HEK293 (cell line): ENCODE results near the gene DEPDC5.

ENCODE experiments used
- CTCF ChIA-PET: fragments of 350-600 bp; formaldehyde crosslinking; extraction: SDS; loops from one replicate; lab custom pipeline; 2021; ENCODE audit warnings: antibody characterized with exemption; lab: Yijun Ruan, JAX
- POLR2A ChIA-PET: fragments of 300-600 bp; formaldehyde crosslinking; extraction: SDS; loops from one replicate; lab custom pipeline; 2020; ENCODE audit warnings: antibody characterized with exemption, inconsistent platforms; lab: Yijun Ruan, JAX
- H3K27ac ChIP-seq: fragments of 200-500 bp; sonication (Bioruptor generic); 2 replicates; pipeline ENCODE4 v1.5.1; 2014; ENCODE audit warnings: low read depth, low read length, control low read depth, inconsistent platforms; ENCODE audit errors: extremely low read depth
- H3K36me3 ChIP-seq, 2 experiments: fragments of 200-500 bp in 1 of 2; sonication (Bioruptor generic) in 1 of 2; 1 replicate in 1 of 2; 2 replicates in 1 of 2; pipeline ENCODE4 v1.5.1; 2014 to 2017; ENCODE audit warnings: inconsistent platforms in 2 of 2, low read length in 2 of 2; ENCODE audit not compliant: control insufficient read depth in 2 of 2, insufficient read depth in 1 of 2
- H3K4me1 ChIP-seq: fragments of 200-500 bp; sonication (Bioruptor generic); 2 replicates; pipeline ENCODE4 v1.5.1; 2014; ENCODE audit warnings: mild to moderate bottlenecking, low read length, inconsistent platforms; ENCODE audit not compliant: control insufficient read depth, insufficient read depth
- H3K4me3 ChIP-seq: 2 replicates; pipeline ENCODE4 v1.5.1; 2011; ENCODE audit warnings: low read depth, mild to moderate bottlenecking, control low read depth, low read length, moderate library complexity
- H3K9me3 ChIP-seq: fragments of 200-500 bp; sonication (Bioruptor generic); 2 replicates; pipeline ENCODE4 v1.5.1; 2014; ENCODE audit warnings: low read depth, low read length, inconsistent platforms; ENCODE audit not compliant: control insufficient read depth, insufficient read depth
- AEBP2 ChIP-seq: fragments of 450-650 bp; formaldehyde crosslinking; IDR thresholded peaks from 2 replicates; pipeline ENCODE4 v1.5.1; 2016; ENCODE audit warnings: missing biosample characterization, missing genetic modification characterization, borderline replicate concordance
- FEZF1 ChIP-seq: fragments of 450-650 bp; formaldehyde crosslinking; IDR thresholded peaks from 2 replicates; pipeline ENCODE4 v1.5.1; 2016; ENCODE audit warnings: missing biosample characterization, missing genetic modification characterization
- INSM2 ChIP-seq: fragments of 450-650 bp; formaldehyde crosslinking; IDR thresholded peaks from 2 replicates; pipeline ENCODE4 v1.5.1; 2016; ENCODE audit warnings: missing biosample characterization, missing genetic modification characterization
- KLF1 ChIP-seq: fragments of 450-650 bp; formaldehyde crosslinking; IDR thresholded peaks from 2 replicates; pipeline ENCODE4 v1.5.1; 2016; ENCODE audit warnings: missing biosample characterization, missing genetic modification characterization
- PATZ1 ChIP-seq: fragments of 450-650 bp; formaldehyde crosslinking; IDR thresholded peaks from 2 replicates; pipeline ENCODE4 v1.5.1; 2016; ENCODE audit warnings: missing biosample characterization, missing genetic modification characterization
- REST ChIP-seq: fragments of 450-650 bp; formaldehyde crosslinking; IDR thresholded peaks from 2 replicates; pipeline ENCODE4 v1.5.1; 2016; ENCODE audit warnings: missing biosample characterization, missing genetic modification characterization
- ZBTB21 ChIP-seq: fragments of 450-650 bp; formaldehyde crosslinking; IDR thresholded peaks from 2 replicates; pipeline ENCODE4 v1.5.1; 2017; ENCODE audit warnings: missing biosample characterization, missing genetic modification characterization
- ZNF174 ChIP-seq: fragments of 450-650 bp; formaldehyde crosslinking; IDR thresholded peaks from 2 replicates; pipeline ENCODE4 v1.5.0; 2017; ENCODE audit warnings: missing biosample characterization, mild to moderate bottlenecking, missing genetic modification characterization
- ZNF214 ChIP-seq: fragments of 450-650 bp; formaldehyde crosslinking; IDR thresholded peaks from 2 replicates; pipeline ENCODE4 v1.5.1; 2017; ENCODE audit warnings: missing biosample characterization, mild to moderate bottlenecking, missing genetic modification characterization, borderline replicate concordance
- ZNF23 ChIP-seq: fragments of 450-650 bp; formaldehyde crosslinking; IDR thresholded peaks from 2 replicates; pipeline ENCODE4 v1.5.1; 2016; ENCODE audit warnings: missing biosample characterization, missing genetic modification characterization, borderline replicate concordance
- ZNF239 ChIP-seq: fragments of 450-650 bp; formaldehyde crosslinking; IDR thresholded peaks from 2 replicates; pipeline ENCODE4 v1.5.1; 2016; ENCODE audit warnings: missing biosample characterization, missing genetic modification characterization
- ZNF302 ChIP-seq: fragments of 450-650 bp; formaldehyde crosslinking; IDR thresholded peaks from 2 replicates; pipeline ENCODE4 v1.5.1; 2016; ENCODE audit warnings: missing biosample characterization, missing genetic modification characterization, low read depth
- ZNF311 ChIP-seq: fragments of 450-650 bp; formaldehyde crosslinking; IDR thresholded peaks from 2 replicates; pipeline ENCODE4 v1.5.1; 2017; ENCODE audit warnings: missing biosample characterization, missing genetic modification characterization, borderline replicate concordance
- ZNF362 ChIP-seq: fragments of 450-650 bp; formaldehyde crosslinking; IDR thresholded peaks from 2 replicates; pipeline ENCODE4 v1.5.1; 2016; ENCODE audit warnings: missing biosample characterization, missing genetic modification characterization
- ZNF398 ChIP-seq: fragments of 450-650 bp; formaldehyde crosslinking; IDR thresholded peaks from 2 replicates; pipeline ENCODE4 v1.5.1; 2017; ENCODE audit warnings: missing biosample characterization, missing genetic modification characterization
- ZNF560 ChIP-seq: fragments of 450-650 bp; formaldehyde crosslinking; IDR thresholded peaks from 2 replicates; pipeline ENCODE4 v1.5.1; 2017; ENCODE audit warnings: missing biosample characterization, missing genetic modification characterization, borderline replicate concordance
- ZNF585B ChIP-seq: fragments of 450-650 bp; formaldehyde crosslinking; IDR thresholded peaks from 2 replicates; pipeline ENCODE4 v1.5.1; 2016; ENCODE audit warnings: missing biosample characterization, missing genetic modification characterization
- ZNF600 ChIP-seq: fragments of 450-650 bp; formaldehyde crosslinking; IDR thresholded peaks from 2 replicates; pipeline ENCODE4 v1.5.1; 2016; ENCODE audit warnings: missing biosample characterization, missing genetic modification characterization
- ZNF623 ChIP-seq: fragments of 450-650 bp; formaldehyde crosslinking; IDR thresholded peaks from 2 replicates; pipeline ENCODE4 v1.5.1; 2016; ENCODE audit warnings: missing biosample characterization, missing genetic modification characterization
- ZNF670 ChIP-seq: fragments of 450-650 bp; formaldehyde crosslinking; IDR thresholded peaks from 2 replicates; pipeline ENCODE4 v1.5.1; 2016; ENCODE audit warnings: missing biosample characterization, missing genetic modification characterization, low read depth
- ZNF704 ChIP-seq: fragments of 450-650 bp; formaldehyde crosslinking; IDR thresholded peaks from 2 replicates; pipeline ENCODE4 v1.5.1; 2016; ENCODE audit warnings: missing biosample characterization, missing genetic modification characterization

The DEPDC5 gene

GRCh38 chr22:31833930-31834329 lies 80.1 kb downstream of the DEPDC5 start:
- peaks cover 3 to 61% of the 10 kb centered on the region in 2 experiments; a peak in 2 of 3 replicates for H3K36me3 ChIP-seq
- H3K9me3 ChIP-seq, result no peaks in the 10 kb centered on the region
- H3K4me1 ChIP-seq, result 0 out of 2 replicates have a peak, but pooled peaks cover 3% of the 10 kb centered on the region
- no peak overlapping the region for H3K4me3 ChIP-seq
- no peak overlapping the region for H3K27ac ChIP-seq
- POLR2A ChIA-PET, result no interaction called here
- CTCF ChIA-PET, result interaction anchor here (0.7 to 2.2 kb wide), 2 partner anchors 55 to 136 kb away, joined by 5 to 8 read pairs; no protein-coding TSS in a partner anchor
- TF ChIP-seq KLF1 (tag by site-specific recombination), result no peak
- no peak for TF ChIP-seq PATZ1 (tag by site-specific recombination)
- TF ChIP-seq ZNF623, result no peak
- TF ChIP-seq INSM2 (tag by site-specific recombination), result no peak
- no peak for TF ChIP-seq ZNF302 (tag by site-specific recombination)
- TF ChIP-seq ZNF704 (tag by site-specific recombination), result no peak
- TF ChIP-seq ZNF670 (tag by site-specific recombination), result no peak
- no peak for TF ChIP-seq ZNF362 (tag by site-specific recombination)
- TF ChIP-seq ZNF585B (tag by site-specific recombination), result no peak
- no peak for TF ChIP-seq ZNF214 (tag by site-specific recombination)
- TF ChIP-seq ZNF174, result no peak
- no peak for TF ChIP-seq ZNF239 (tag by site-specific recombination)
- no peak for TF ChIP-seq FEZF1
- no peak for TF ChIP-seq AEBP2 (tag by site-specific recombination)
- TF ChIP-seq ZNF311 (tag by site-specific recombination), result no peak

- Histone ChIP-seq H3K4me1 (no peaks in the 10 kb centered on the region), H3K36me3 (peaks cover 3 to 77% of the 10 kb centered on the region in 2 experiments; a peak in 2 of 3 replicates), H3K4me3 (no peak overlapping the region), H3K9me3 (no peaks in the 10 kb centered on the region), H3K27ac (no peak overlapping the region)
- ChIA-PET CTCF (interaction anchor here (0.6 to 0.7 kb wide), 2 partner anchors 190 to 555 kb away, joined by 3 read pairs; no protein-coding TSS in a partner anchor), POLR2A (interaction anchor here (0.7 kb wide), 1 partner anchor 117 kb away, joined by 3 read pairs; no protein-coding TSS in a partner anchor)
- TF ChIP-seq ZNF600 (no peak), ZBTB21 (tag by site-specific recombination) (no peak), ZNF23 (no peak), REST (tag by site-specific recombination) (no peak), ZNF560 (tag by site-specific recombination) (no peak), ZNF398 (tag by site-specific recombination) (no peak)
Measured at GRCh38 chr22:31836010-31836409, 82.2 kb downstream of the DEPDC5 start.
